HepG2 (cell line): ENCODE results near the gene ADAM10. TPM values are rescaled to one million over a fixed set of nuclear protein-coding genes. Genes with fewer than 3 reads are reported as not detected.

Experiments
- CHD2 ChIP-seq: IDR thresholded peaks from 2 replicates; pipeline ENCODE4 v1.6.1; 2011; ENCODE audit warnings: low read depth, low read length, improper control_type of control experiment
- ETV5 ChIP-seq: IDR thresholded peaks from 2 replicates; pipeline ENCODE4 v1.6.1; 2018; ENCODE audit warnings: missing biosample characterization, missing genetic modification reagents, inconsistent platforms, borderline replicate concordance
- FOXM1 ChIP-seq: sonication (generic); formaldehyde crosslinking; IDR thresholded peaks from 2 replicates; pipeline ENCODE4 v1.5.0; 2020; ENCODE audit warnings: missing genetic modification reagents
- HNRNPL ChIP-seq: fragments of 200-400 bp; formaldehyde crosslinking; IDR thresholded peaks from 2 replicates; pipeline ENCODE4 v1.6.1; 2017; ENCODE audit warnings: mild to moderate bottlenecking, low read depth, low read length
- MAF1 ChIP-seq: sonication (generic); formaldehyde crosslinking; IDR thresholded peaks from 2 replicates; pipeline ENCODE4 v1.5.0; 2020; ENCODE audit warnings: missing genetic modification reagents, borderline replicate concordance
- MLX ChIP-seq: IDR thresholded peaks from 2 replicates; pipeline ENCODE4 v1.6.1; 2016
- NFE2L2 ChIP-seq: fragments of 150-350 bp; IDR thresholded peaks from 2 replicates; pipeline ENCODE4 v1.6.1; 2014; ENCODE audit warnings: low read length
- NFYC ChIP-seq: IDR thresholded peaks from 2 replicates; pipeline ENCODE4 v1.6.1; 2016; ENCODE audit warnings: missing genetic modification reagents, missing compliant biosample characterization
- PHF21A ChIP-seq: sonication (generic); formaldehyde crosslinking; IDR thresholded peaks from 2 replicates; pipeline ENCODE4 v1.5.0; 2020; ENCODE audit warnings: mild to moderate bottlenecking, missing genetic modification reagents
- RBM39 ChIP-seq: fragments of 200-400 bp; formaldehyde crosslinking; IDR thresholded peaks from one replicate; pipeline ENCODE4 v1.6.1; 2018; ENCODE audit warnings: antibody characterized with exemption, mild to moderate bottlenecking, low read depth, low read length; ENCODE audit not compliant: poor library complexity, severe bottlenecking
- SSRP1 ChIP-seq: IDR thresholded peaks from 2 replicates; pipeline ENCODE4 v1.6.1; 2016; ENCODE audit warnings: control low read depth
- ZMYM4 ChIP-seq: sonication (generic); formaldehyde crosslinking; IDR thresholded peaks from 2 replicates; pipeline ENCODE4 v1.8.1; 2023; ENCODE audit warnings: mild to moderate bottlenecking, missing genetic modification reagents
- ZNF10 ChIP-seq: sonication (generic); formaldehyde crosslinking; IDR thresholded peaks from 2 replicates; pipeline ENCODE4 v1.4.0; 2020; ENCODE audit warnings: mild to moderate bottlenecking, low read depth, missing genetic modification reagents, borderline replicate concordance
- ZNF30 ChIP-seq: sonication (generic); formaldehyde crosslinking; IDR thresholded peaks from 2 replicates; pipeline ENCODE4 v1.5.0; 2020; ENCODE audit warnings: mild to moderate bottlenecking, missing genetic modification reagents
- ZNF572 ChIP-seq: sonication (generic); formaldehyde crosslinking; IDR thresholded peaks from 2 replicates; pipeline ENCODE4 v1.5.1; 2020; ENCODE audit warnings: mild to moderate bottlenecking, missing genetic modification reagents
- ZNF670 ChIP-seq: sonication (generic); formaldehyde crosslinking; IDR thresholded peaks from 2 replicates; pipeline ENCODE4 v1.8.0; 2022; ENCODE audit warnings: mild to moderate bottlenecking, missing genetic modification reagents, borderline replicate concordance
- ZNF773 ChIP-seq: sonication (generic); formaldehyde crosslinking; IDR thresholded peaks from 2 replicates; pipeline ENCODE4 v1.4.0; 2020; ENCODE audit warnings: missing genetic modification reagents, borderline replicate concordance
- ZNF780A ChIP-seq: sonication (generic); formaldehyde crosslinking; IDR thresholded peaks from 2 replicates; pipeline ENCODE4 v1.8.0; 2022; ENCODE audit warnings: mild to moderate bottlenecking, missing genetic modification reagents, moderate library complexity
- ZNF878 ChIP-seq: sonication (generic); formaldehyde crosslinking; IDR thresholded peaks from 2 replicates; pipeline ENCODE4 v1.8.1; 2023; ENCODE audit warnings: mild to moderate bottlenecking, missing genetic modification reagents, moderate library complexity
- ZSCAN9 ChIP-seq: IDR thresholded peaks from 2 replicates; pipeline ENCODE4 v1.6.1; 2016; ENCODE audit warnings: borderline replicate concordance
- polyA plus RNA-seq, 8 experiments: library from polyadenylated mRNA; depleted of rRNA in 3 of 8; stranded (reverse) in 7 of 8; unstranded in 1 of 8; fragments of >200 nt; fragmentation: Illumina TruSeq in 4 of 8; extraction: Trizol in 4 of 8; gene quantifications; 2 replicates each; pipeline versions ENCODE4 v1.2.1 to v1.2.3, GENCODE V29; 2011 to 2016; ENCODE audit warnings: low read depth in 4 of 8, missing spikeins in 1 of 8, mixed read lengths in 1 of 8; ENCODE audit not compliant: insufficient read depth in 1 of 8
- total RNA-seq, 5 experiments: library from RNA; depleted of rRNA; stranded (reverse); fragments of >200 nt; fragmentation: Illumina TruSeq; extraction: Trizol; gene quantifications; 2 replicates each; pipeline ENCODE4 v1.2.3, GENCODE V29; 2016; ENCODE audit warnings: low read depth in 1 of 5
- TF ChIP-seq, protein P1 (sequence below): sonication (generic); formaldehyde crosslinking; IDR thresholded peaks from 2 replicates; pipeline ENCODE4 v1.5.0; 2020; ENCODE audit warnings: mild to moderate bottlenecking, missing genetic modification reagents
- TF ChIP-seq, protein P2 (sequence below): sonication (generic); formaldehyde crosslinking; IDR thresholded peaks from 2 replicates; pipeline ENCODE4 v1.5.0; 2020; ENCODE audit warnings: missing genetic modification reagents
- TF ChIP-seq, protein P3 (sequence below): sonication (generic); formaldehyde crosslinking; IDR thresholded peaks from 2 replicates; pipeline ENCODE4 v1.8.0; 2022; ENCODE audit warnings: missing genetic modification reagents, low read depth, mild to moderate bottlenecking, borderline replicate concordance
- TF ChIP-seq, protein P4 (sequence below): IDR thresholded peaks from 2 replicates; pipeline ENCODE4 v1.6.1; 2016; ENCODE audit warnings: missing compliant biosample characterization, missing genetic modification reagents, borderline replicate concordance

ADAM10 gene
- total and polyA plus RNA-seq, 2 of the 13 experiments (the other 11 are each of a cell fraction or from before 2014, with no cell fraction given), result 92.7 to 125 TPM

DNA sequence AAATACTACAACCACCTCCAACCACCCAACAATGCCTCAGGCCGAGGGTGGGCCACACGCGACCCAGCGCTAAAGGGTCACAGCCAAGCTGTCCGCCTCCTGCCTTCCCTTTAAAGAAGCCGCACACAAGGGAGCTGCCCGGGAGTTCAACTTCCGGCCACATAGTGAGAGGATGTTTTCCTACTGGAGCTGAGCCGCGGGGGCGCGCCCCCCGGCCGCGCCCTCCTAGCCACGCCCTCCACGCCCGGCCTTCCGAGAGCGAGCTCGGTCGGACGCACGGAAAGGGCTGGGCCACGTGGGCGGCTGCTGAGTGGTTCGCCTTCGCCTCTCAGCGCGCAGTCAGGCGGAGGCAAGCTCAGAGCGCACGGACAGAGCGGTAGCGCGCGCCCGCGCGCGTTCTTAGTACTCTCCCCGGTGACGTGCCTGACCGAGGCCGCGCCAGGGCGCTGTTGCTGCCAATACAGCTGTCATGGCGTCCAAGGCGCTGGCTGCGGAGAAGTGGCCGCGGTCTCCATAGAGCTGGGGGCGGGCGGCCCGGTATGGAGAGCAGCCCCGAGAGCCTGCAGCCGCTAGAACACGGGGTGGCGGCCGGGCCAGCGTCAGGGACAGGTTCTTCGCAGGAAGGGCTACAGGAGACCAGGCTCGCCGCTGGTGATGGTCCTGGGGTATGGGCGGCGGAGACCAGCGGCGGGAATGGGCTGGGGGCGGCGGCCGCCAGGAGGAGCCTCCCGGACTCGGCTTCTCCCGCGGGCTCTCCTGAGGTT lies 21.5 kb upstream of the ADAM10 start, which contains the start of gene MINDY2 (continued):
- TF ChIP-seq ZNF670 (CRISPR knock-in tag) (peak; percentile 76; the same call in 1 of the 2 replicates), MAF1 (CRISPR knock-in tag) (no peak; the same call in 1 of the 2 replicates), FOXM1 (no peak), ZNF780A (CRISPR knock-in tag) (no peak; the same call in 1 of the 2 replicates), SSRP1 (CRISPR knock-in tag) (no peak), ETV5 (CRISPR knock-in tag) (peak; percentile 94), ZNF10 (CRISPR knock-in tag) (no peak), ZNF878 (CRISPR knock-in tag) (peak; percentile 81), PHF21A (CRISPR knock-in tag) (peak; percentile 17; the same call in 1 of the 2 replicates), RBM39 (peak; percentile 39), MLX (CRISPR knock-in tag) (peak; percentile 66), HNRNPL (no peak), ZNF572 (CRISPR knock-in tag) (no peak), CHD2 (no peak), ZNF773 (CRISPR knock-in tag) (peak; percentile 43; the same call in 1 of the 2 replicates), ZNF30 (CRISPR knock-in tag) (no peak), NFYC (CRISPR knock-in tag) (peak; percentile 62), ZSCAN9 (CRISPR knock-in tag) (peak; percentile 23; the same call in 1 of the 2 replicates), NFE2L2 (no peak), ZMYM4 (CRISPR knock-in tag) (peak; percentile 87)
- TF ChIP-seq, protein P1, sequence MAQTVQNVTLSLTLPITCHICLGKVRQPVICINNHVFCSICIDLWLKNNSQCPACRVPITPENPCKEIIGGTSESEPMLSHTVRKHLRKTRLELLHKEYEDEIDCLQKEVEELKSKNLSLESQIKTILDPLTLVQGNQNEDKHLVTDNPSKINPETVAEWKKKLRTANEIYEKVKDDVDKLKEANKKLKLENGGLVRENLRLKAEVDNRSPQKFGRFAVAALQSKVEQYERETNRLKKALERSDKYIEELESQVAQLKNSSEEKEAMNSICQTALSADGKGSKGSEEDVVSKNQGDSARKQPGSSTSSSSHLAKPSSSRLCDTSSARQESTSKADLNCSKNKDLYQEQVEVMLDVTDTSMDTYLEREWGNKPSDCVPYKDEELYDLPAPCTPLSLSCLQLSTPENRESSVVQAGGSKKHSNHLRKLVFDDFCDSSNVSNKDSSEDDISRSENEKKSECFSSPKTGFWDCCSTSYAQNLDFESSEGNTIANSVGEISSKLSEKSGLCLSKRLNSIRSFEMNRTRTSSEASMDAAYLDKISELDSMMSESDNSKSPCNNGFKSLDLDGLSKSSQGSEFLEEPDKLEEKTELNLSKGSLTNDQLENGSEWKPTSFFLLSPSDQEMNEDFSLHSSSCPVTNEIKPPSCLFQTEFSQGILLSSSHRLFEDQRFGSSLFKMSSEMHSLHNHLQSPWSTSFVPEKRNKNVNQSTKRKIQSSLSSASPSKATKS (CRISPR knock-in tag), result no peak
- TF ChIP-seq, protein P2, sequence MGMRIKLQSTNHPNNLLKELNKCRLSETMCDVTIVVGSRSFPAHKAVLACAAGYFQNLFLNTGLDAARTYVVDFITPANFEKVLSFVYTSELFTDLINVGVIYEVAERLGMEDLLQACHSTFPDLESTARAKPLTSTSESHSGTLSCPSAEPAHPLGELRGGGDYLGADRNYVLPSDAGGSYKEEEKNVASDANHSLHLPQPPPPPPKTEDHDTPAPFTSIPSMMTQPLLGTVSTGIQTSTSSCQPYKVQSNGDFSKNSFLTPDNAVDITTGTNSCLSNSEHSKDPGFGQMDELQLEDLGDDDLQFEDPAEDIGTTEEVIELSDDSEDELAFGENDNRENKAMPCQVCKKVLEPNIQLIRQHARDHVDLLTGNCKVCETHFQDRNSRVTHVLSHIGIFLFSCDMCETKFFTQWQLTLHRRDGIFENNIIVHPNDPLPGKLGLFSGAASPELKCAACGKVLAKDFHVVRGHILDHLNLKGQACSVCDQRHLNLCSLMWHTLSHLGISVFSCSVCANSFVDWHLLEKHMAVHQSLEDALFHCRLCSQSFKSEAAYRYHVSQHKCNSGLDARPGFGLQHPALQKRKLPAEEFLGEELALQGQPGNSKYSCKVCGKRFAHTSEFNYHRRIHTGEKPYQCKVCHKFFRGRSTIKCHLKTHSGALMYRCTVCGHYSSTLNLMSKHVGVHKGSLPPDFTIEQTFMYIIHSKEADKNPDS (CRISPR knock-in tag), result peak; percentile 50; the same call in 1 of the 2 replicates
- TF ChIP-seq, protein P3, sequence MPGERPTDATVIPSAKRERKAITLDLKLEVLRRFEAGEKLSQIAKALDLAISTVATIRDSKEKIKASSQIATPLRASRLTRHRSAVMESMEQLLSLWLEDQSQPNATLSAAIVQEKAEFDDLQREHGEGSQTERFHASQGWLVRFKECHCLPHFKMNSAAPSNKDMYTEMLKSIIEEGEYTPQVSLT (CRISPR knock-in tag), result no peak
- TF ChIP-seq, protein P4, sequence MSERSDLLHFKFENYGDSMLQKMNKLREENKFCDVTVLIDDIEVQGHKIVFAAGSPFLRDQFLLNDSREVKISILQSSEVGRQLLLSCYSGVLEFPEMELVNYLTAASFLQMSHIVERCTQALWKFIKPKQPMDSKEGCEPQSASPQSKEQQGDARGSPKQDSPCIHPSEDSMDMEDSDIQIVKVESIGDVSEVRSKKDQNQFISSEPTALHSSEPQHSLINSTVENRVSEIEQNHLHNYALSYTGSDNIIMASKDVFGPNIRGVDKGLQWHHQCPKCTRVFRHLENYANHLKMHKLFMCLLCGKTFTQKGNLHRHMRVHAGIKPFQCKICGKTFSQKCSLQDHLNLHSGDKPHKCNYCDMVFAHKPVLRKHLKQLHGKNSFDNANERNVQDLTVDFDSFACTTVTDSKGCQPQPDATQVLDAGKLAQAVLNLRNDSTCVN (CRISPR knock-in tag), result peak; percentile 29; the same call in 1 of the 2 replicates
